H1 (cell line): ENCODE measurements around the gene PLXND1. TPM values are rescaled to one million over a fixed set of nuclear protein-coding genes. Genes with fewer than 3 reads are reported as not detected.
"Not testable (repeated sequence)": the region's sequence is repeated elsewhere in the genome, so short reads cannot be mapped to it uniquely, and the experiment has no call there.

Experiments
- CTCF ChIA-PET: fragments of 300-600 bp; sonication (Branson Sonifier 250); formaldehyde crosslinking; loops from one replicate; lab custom pipeline; 2021; ENCODE audit not compliant: partially characterized antibody; lab: Charles Lee
- POLR2A ChIA-PET: fragments of 300-600 bp; sonication (Branson Sonifier 250); formaldehyde crosslinking; loops from one replicate; lab custom pipeline; 2021; ENCODE audit warnings: inconsistent platforms; ENCODE audit not compliant: partially characterized antibody; lab: Charles Lee
- DNase-seq, 2 experiments: peaks; one replicate each; pipeline versions ENCODE4 v3.0.0 to v3.0.0-alpha.2; 2010 to 2022; ENCODE audit warnings: low spot score in 2 of 2, low read depth in 1 of 2, mixed read lengths in 1 of 2
- FAIRE-seq: peaks from 2 replicates; lab custom pipeline; 2011; peaks lifted over from hg19 to GRCh38; lab: Jason Lieb, UNC
- H2AFZ ChIP-seq: 2 replicates; pipeline ENCODE4 v1.8.1; 2012; ENCODE audit warnings: low read length, inconsistent platforms
- H2AK5ac ChIP-seq: 2 replicates; pipeline ENCODE4 v1.6.1; 2013; ENCODE audit warnings: low read depth, low read length
- H2BK120ac ChIP-seq: replicated peaks from 2 replicates; pipeline ENCODE3; 2013; ENCODE audit warnings: low read depth, low read length, inconsistent platforms
- H2BK12ac ChIP-seq: 2 replicates; pipeline ENCODE4 v1.6.1; 2013; ENCODE audit warnings: low read depth, low read length
- H2BK15ac ChIP-seq: 2 replicates; pipeline ENCODE4 v1.6.1; 2013; ENCODE audit warnings: low read length
- H2BK20ac ChIP-seq: 2 replicates; pipeline ENCODE4 v1.6.1; 2013; ENCODE audit warnings: low read length
- H2BK5ac ChIP-seq: 2 replicates; pipeline ENCODE4 v1.6.1; 2013; ENCODE audit warnings: low read depth, low read length
- H3K14ac ChIP-seq: 2 replicates; pipeline ENCODE4 v1.6.1; 2013; ENCODE audit warnings: inconsistent platforms; ENCODE audit not compliant: insufficient read length
- H3K18ac ChIP-seq: 2 replicates; pipeline ENCODE4 v1.6.1; 2013; ENCODE audit warnings: low read length; ENCODE audit errors: extremely low read depth
- H3K23ac ChIP-seq: 2 replicates; pipeline ENCODE4 v1.6.1; 2013; ENCODE audit warnings: inconsistent platforms; ENCODE audit not compliant: insufficient read length
- H3K23me2 ChIP-seq: 2 replicates; pipeline ENCODE4 v1.6.1; 2013; ENCODE audit warnings: low read depth, low read length
- H3K27ac ChIP-seq: 2 replicates; pipeline ENCODE4 v1.6.1; 2011; ENCODE audit warnings: low read depth, low read length, inconsistent platforms
- H3K27me3 ChIP-seq, 4 experiments: replicated peaks in 1 of 4; 1 replicate in 1 of 4; 2 replicates in 3 of 4; pipeline versions ENCODE4 v1.6.1 to v1.8.1; 2011 to 2013; ENCODE audit warnings: low read length in 3 of 4, mild to moderate bottlenecking in 3 of 4, inconsistent platforms in 2 of 4, mixed read lengths in 2 of 4, moderate library complexity in 1 of 4; ENCODE audit not compliant: control insufficient read depth in 3 of 4, insufficient read depth in 3 of 4; ENCODE audit errors: extremely low read depth in 1 of 4
- H3K36me3 ChIP-seq, 4 experiments: 2 replicates each; pipeline versions ENCODE4 v1.6.1 to v1.8.1; 2011 to 2013; ENCODE audit warnings: mild to moderate bottlenecking in 4 of 4, low read length in 3 of 4, moderate library complexity in 2 of 4, control low read depth in 1 of 4, inconsistent platforms in 1 of 4; ENCODE audit not compliant: insufficient read depth in 4 of 4, control insufficient read depth in 2 of 4
- H3K4ac ChIP-seq: replicated peaks from 2 replicates; pipeline ENCODE3; 2013; ENCODE audit warnings: low read length, low read depth, mixed read lengths, inconsistent platforms; ENCODE audit not compliant: insufficient read length
- H3K4me1 ChIP-seq, 4 experiments: replicated peaks in 1 of 4; 1 replicate in 1 of 4; 2 replicates in 3 of 4; pipeline versions ENCODE4 v1.6.1 to v1.8.1; 2011 to 2013; ENCODE audit warnings: low read length in 3 of 4, inconsistent platforms in 2 of 4, mixed read lengths in 1 of 4; ENCODE audit not compliant: insufficient read depth in 4 of 4, control insufficient read depth in 3 of 4
- H3K4me2 ChIP-seq, 2 experiments: 2 replicates each; pipeline versions ENCODE4 v1.6.1 to v1.8.1; 2011 to 2013; ENCODE audit warnings: low read depth in 2 of 2, low read length in 2 of 2, control low read depth in 1 of 2, inconsistent platforms in 1 of 2, mild to moderate bottlenecking in 1 of 2; ENCODE audit not compliant: insufficient read depth in 1 of 2
- H3K4me3 ChIP-seq, 4 experiments: fragments of 200-600, 300-600 bp in 1 of 4; sonication (generic), shearing (Covaris generic), sonication (Bioruptor Twin) in 1 of 4; 2 replicates each; pipeline versions ENCODE4 v1.5.1 to v1.8.1; 2011 to 2016; ENCODE audit warnings: low read length in 4 of 4, low read depth in 3 of 4, control low read depth in 2 of 4, inconsistent platforms in 2 of 4, mild to moderate bottlenecking in 2 of 4, mixed read lengths in 1 of 4, moderate library complexity in 1 of 4; ENCODE audit not compliant: insufficient read depth in 2 of 4; ENCODE audit errors: extremely low read depth in 1 of 4
- H3K56ac ChIP-seq: replicated peaks from 2 replicates; pipeline ENCODE3; 2013; ENCODE audit warnings: low read depth, mild to moderate bottlenecking, mixed read lengths, low read length, inconsistent platforms; ENCODE audit not compliant: insufficient read length
- H3K79me1 ChIP-seq: 2 replicates; pipeline ENCODE4 v1.6.1; 2013; ENCODE audit warnings: low read depth, low read length, control low read depth
- H3K79me2 ChIP-seq, 2 experiments: 2 replicates each; pipeline versions ENCODE4 v1.6.1 to v1.8.1; 2012 to 2013; ENCODE audit warnings: low read length in 2 of 2, mild to moderate bottlenecking in 2 of 2, inconsistent platforms in 1 of 2; ENCODE audit not compliant: insufficient read depth in 2 of 2, control insufficient read depth in 1 of 2
- H3K9ac ChIP-seq, 4 experiments: replicated peaks in 1 of 4; 1 replicate in 1 of 4; 2 replicates in 3 of 4; pipeline versions ENCODE4 v1.6.1 to v1.8.1; 2011 to 2013; ENCODE audit warnings: low read depth in 3 of 4, low read length in 3 of 4, control low read depth in 2 of 4, mild to moderate bottlenecking in 2 of 4, moderate library complexity in 2 of 4, inconsistent platforms in 1 of 4; ENCODE audit errors: extremely low read depth in 1 of 4
- H3K9me3 ChIP-seq, 2 experiments: 2 replicates each; pipeline versions ENCODE4 v1.6.1 to v1.8.1; 2012 to 2013; ENCODE audit warnings: mild to moderate bottlenecking in 2 of 2, moderate library complexity in 2 of 2, control low read depth in 1 of 2, inconsistent platforms in 1 of 2, low read depth in 1 of 2, low read length in 1 of 2, mixed read lengths in 1 of 2; ENCODE audit not compliant: insufficient read depth in 2 of 2
- H4K20me1 ChIP-seq, 2 experiments: replicated peaks in 1 of 2; 2 replicates each; pipeline versions ENCODE3 to v1.8.1; 2011 to 2013; ENCODE audit warnings: inconsistent platforms in 2 of 2, low read length in 2 of 2, mild to moderate bottlenecking in 1 of 2; ENCODE audit not compliant: insufficient read depth in 2 of 2, control insufficient read depth in 1 of 2
- H4K5ac ChIP-seq: 2 replicates; pipeline ENCODE4 v1.6.1; 2013; ENCODE audit warnings: low read length, low read depth, mixed read lengths, inconsistent platforms; ENCODE audit not compliant: insufficient read length
- H4K8ac ChIP-seq: 2 replicates; pipeline ENCODE4 v1.8.0; 2013; ENCODE audit warnings: mild to moderate bottlenecking, moderate library complexity, low read length, inconsistent platforms; ENCODE audit not compliant: insufficient read depth; ENCODE audit errors: extremely low read depth
- H4K91ac ChIP-seq: replicated peaks from 2 replicates; pipeline ENCODE3; 2013; ENCODE audit warnings: low read length, mixed read lengths, inconsistent platforms; ENCODE audit not compliant: insufficient read length
- WGBS, 2 experiments: shearing (Covaris generic) in 1 of 2; methylation state at CpG; one replicate each; pipeline versions ENCODE4 v1.1.6 to v1.1.7; 2013 to 2015; ENCODE audit warnings: low lambda C conversion rate in 2 of 2, mixed read lengths in 2 of 2, inconsistent platforms in 1 of 2, low coverage in 1 of 2, missing lambda C conversion rate in 1 of 2; ENCODE audit not compliant: insufficient replicate concordance in 2 of 2, insufficient coverage in 1 of 2, insufficient read length in 1 of 2; ENCODE audit errors: extremely low coverage in 1 of 2, missing lambda C conversion rate in 1 of 2; 5-methylcytosine and 5-hydroxymethylcytosine counted together
- polyA plus RNA-seq, 7 experiments: library from polyadenylated mRNA; depleted of rRNA in 3 of 7; stranded (reverse) in 5 of 7; unstranded in 2 of 7; fragments of >200 nt in 5 of 7; fragments of 200-250 nt in 2 of 7; gene quantifications; 1 replicate in 5 of 7; 2 replicates in 1 of 7; 4 replicates in 1 of 7; pipeline versions ENCODE4 v1.2.1 to v1.2.3, GENCODE V29; 2011 to 2013; ENCODE audit warnings: missing spikeins in 2 of 7, mixed read lengths in 2 of 7
- total RNA-seq: library from RNA; stranded (reverse); fragmentation: NEBNext Ultra II Directional; extraction: Animal tissue kit (Norgen Biotek cat#: 25700); gene quantifications from 2 replicates; pipeline ENCODE4 v1.2.1, GENCODE V29; 2021

PLXND1 gene
- total and polyA plus RNA-seq, 2 of the 8 experiments (the other 6 are each of a cell fraction or from before 2014, with no cell fraction given) = 17.7 to 66.4 TPM

- not testable (repeated sequence) for H3K23me2 ChIP-seq, H2BK15ac ChIP-seq, H3K79me2 ChIP-seq, H4K91ac ChIP-seq, H3K4me3 ChIP-seq, H3K79me1 ChIP-seq, H3K4ac ChIP-seq, H3K56ac ChIP-seq, H3K36me3 ChIP-seq, H2BK5ac ChIP-seq, H3K27me3 ChIP-seq, H2BK20ac ChIP-seq, H3K27ac ChIP-seq, H3K9ac ChIP-seq, DNase-seq, H3K18ac ChIP-seq, H4K8ac ChIP-seq, H2AFZ ChIP-seq, H3K4me1 ChIP-seq, H4K5ac ChIP-seq, H2BK120ac ChIP-seq, H3K14ac ChIP-seq, H3K23ac ChIP-seq, FAIRE-seq, H2BK12ac ChIP-seq, H4K20me1 ChIP-seq, H2AK5ac ChIP-seq, H3K4me2 ChIP-seq, H3K9me3 ChIP-seq
- WGBS, 2 experiments = 94% methylated on average over 16 of the region's 25 CpGs; no CpG with 5 or more reads in 1 of the 2 experiments
- POLR2A ChIA-PET = interaction anchor here (0.6 kb wide), 2 partner anchors 199 to 303 kb away, joined by 3 read pairs; no protein-coding TSS in a partner anchor
- CTCF ChIA-PET = interaction anchor here (1.2 to 1.6 kb wide), 4 partner anchors 8 to 113 kb away, joined by 4 to 6 read pairs (median 4); partner anchors contain the start of gene RHO
Observed at GRCh38 chr3:129515108-129515820, 91.2 kb downstream of the PLXND1 start.
